HG03558 (cell line): ENCODE measurements around the gene CFAP299.

Experiments used
- ATAC-seq: cut with Tn5 transposase; IDR thresholded peaks from one replicate; pipeline ENCODE4 v1.9.1; 2021; ENCODE audit warnings: moderate number of reproducible peaks; ENCODE audit not compliant: unreplicated experiment; ENCODE audit errors: extremely low read depth

The CFAP299 gene

GRCh38 chr4:80489798-80490197 lies 154.3 kb downstream of the CFAP299 start:
- ATAC-seq, result no peak

DNA sequence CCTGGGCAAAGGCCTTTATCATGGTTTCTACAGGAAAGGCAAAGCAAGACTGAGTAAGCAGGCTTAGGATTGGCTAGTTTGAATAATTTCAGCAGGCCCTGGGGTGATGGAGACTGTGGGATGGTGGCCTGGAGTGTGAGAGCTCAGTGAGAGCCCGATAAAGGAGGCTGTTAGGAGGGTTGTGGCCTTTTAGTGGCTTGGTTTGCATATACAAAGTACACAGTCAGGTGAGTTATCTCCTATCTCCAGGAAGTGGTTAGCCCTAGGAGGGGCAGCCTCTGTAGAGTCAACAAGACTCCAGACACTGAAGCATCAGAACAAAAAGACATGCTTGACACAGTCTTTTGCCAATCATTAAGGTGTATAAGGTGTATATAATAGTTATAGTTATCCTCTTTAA lies 157.2 kb downstream of the CFAP299 start:
- no peak for ATAC-seq

GRCh38 chr4:80495865-80496264 lies 160.3 kb downstream of the CFAP299 start:
- ATAC-seq, result no peak

- no peak for ATAC-seq
These were observed 163.2 kb downstream of the CFAP299 start for GRCh38 chr4:80498725-80499124.

- ATAC-seq, result no peak
These were observed 165.1 kb downstream of the CFAP299 start for GRCh38 chr4:80500613-80501012.

DNA sequence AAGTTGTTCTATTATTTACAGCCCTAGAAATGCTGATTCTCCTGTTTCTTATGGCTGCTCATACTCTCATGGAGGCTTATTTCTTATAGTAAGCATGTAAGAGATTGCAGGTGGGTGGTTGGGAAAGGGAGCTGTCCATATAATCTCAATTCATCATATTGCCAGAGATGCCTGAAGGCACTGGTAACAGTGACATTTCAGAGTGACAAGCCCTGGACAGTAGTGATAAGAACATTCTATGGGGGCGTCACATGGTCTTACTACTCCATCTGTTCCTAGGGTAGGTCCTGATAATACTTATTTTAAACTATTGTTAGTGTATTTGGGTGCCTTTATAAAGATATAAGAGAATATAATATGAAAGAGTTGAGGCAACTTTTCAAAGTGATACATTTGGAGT lies 171.5 kb downstream of the CFAP299 start:
- no peak for ATAC-seq

DNA sequence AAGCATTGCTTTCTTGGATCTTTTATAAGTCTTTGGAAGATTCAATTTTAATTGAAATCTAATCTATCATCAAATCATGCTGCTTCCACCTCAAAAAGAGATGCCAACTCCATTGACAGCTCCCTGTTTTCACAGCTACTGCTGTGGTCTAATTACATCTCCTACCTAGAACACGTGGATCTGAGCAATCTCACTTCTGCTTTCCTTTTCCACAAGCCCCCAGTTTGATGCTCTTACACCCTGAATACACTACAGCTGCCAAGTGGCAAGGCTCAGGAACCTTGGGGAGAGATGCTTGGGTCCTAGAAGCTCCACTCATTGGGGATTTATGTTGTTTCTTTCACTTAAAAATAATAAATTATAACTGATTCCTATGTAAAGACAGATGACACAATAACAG lies 172.0 kb downstream of the CFAP299 start:
- peak; percentile 81 for ATAC-seq

DNA sequence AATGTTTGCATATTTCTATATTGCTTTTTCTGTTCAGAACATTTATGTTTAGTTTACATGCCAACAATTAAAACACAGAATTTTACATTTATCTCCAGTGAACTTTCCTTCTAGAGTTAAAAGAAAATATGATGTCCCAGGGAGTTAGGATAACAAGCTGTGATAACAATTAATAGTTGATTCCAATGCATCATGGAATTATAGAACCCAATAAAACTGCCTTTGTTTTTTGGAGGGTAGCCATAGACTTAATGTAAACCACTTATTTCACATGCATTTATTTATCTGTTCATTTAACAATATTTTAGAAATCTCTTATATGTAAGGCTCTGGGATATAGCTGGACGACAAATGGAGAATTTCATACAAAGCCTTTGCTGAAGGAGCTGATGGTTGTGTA lies 180.0 kb downstream of the CFAP299 start:
- no peak for ATAC-seq

DNA sequence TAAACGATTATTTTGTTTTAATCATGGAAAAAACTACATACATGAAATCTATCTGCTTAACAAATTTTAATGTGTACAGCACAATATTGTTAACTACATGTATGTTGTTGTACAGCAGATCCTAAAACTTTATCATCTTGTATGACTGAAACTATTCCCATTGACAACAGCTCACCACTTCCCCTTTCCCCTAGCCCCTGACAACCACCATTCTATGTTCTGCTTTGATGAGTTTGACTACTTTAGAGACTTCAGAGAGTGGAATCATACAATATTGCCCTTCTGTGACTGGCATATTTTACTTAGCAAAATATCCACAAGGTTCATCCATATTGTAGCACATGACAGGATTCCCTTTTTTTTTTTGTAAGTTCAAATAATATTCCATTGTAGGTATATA lies 185.9 kb downstream of the CFAP299 start:
- no peak for ATAC-seq

GRCh38 chr4:80526697-80527096 lies 191.2 kb downstream of the CFAP299 start:
- no peak for ATAC-seq

GRCh38 chr4:80529026-80529425 lies 193.5 kb downstream of the CFAP299 start:
- ATAC-seq, result no peak

DNA sequence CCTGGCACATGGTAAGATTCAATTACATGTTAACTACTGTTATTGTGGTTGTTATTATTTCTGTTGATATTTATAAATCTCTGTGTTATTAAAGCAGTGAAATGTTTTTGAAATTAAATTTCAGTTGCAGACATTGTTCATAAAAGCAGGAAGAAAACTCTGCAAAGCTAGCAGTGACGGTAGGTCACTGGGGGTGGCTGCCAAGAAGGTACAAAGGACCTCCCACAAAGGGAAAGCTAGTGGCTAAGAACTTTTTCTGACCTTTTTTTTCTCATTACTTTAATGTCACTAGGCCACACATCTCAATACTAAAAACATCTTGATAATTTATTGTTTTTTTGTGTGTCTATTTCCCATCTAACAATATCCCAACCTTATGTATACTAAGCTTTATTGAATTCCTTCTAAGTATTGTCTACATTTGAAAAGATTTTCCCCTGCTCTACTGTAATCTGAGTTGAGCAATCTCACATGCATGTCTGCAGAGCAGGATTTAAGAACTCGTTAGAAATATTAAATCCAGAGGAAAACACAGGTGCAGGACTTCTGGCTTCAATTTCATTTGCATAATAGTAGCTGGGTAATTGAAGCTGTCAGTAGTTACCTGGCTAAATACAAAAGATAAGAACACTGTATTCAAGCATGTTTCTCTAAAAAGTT lies 197.3 kb downstream of the CFAP299 start:
- no peak for ATAC-seq

DNA sequence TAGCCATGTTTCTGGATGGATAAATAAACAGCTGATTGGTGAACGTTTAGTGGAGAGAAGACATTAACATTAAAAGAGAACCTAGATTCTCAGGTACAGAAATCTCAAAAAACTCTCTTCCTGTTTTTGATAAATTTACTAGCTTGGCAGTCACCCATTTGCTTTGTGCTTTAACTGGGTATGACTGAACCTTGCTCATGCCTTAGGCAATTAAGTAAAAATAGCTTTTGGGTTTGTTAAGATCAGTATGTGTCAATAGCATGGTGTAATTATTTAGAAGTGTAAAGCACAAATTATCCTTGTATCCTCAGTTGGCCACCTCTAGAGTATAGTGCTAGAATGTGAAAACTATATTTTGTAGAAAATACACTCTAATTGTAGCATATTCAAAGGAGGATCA lies 200.0 kb downstream of the CFAP299 start:
- no peak for ATAC-seq

- ATAC-seq, result no peak
These were observed 202.9 kb downstream of the CFAP299 start for GRCh38 chr4:80538276-80538926.

DNA sequence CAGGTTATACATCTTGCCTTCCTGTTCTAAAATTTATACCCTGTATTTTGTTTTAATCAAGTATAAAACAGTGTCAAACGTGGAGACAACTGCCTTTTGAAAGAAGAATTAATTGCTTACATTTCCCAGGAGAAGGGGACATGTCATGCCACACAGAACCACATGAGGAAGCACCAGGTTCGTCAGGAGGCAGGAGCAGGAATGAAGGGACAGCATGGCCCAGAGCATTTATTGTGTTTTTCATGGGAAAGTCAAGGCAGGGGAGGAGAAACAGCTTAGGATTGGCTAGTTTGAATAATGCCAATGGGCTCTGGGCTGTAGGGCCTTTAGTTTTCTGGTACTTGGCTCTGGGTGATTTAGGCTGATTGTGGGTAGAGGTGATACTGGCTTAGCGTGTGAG lies 203.7 kb downstream of the CFAP299 start:
- ATAC-seq, result no peak

DNA sequence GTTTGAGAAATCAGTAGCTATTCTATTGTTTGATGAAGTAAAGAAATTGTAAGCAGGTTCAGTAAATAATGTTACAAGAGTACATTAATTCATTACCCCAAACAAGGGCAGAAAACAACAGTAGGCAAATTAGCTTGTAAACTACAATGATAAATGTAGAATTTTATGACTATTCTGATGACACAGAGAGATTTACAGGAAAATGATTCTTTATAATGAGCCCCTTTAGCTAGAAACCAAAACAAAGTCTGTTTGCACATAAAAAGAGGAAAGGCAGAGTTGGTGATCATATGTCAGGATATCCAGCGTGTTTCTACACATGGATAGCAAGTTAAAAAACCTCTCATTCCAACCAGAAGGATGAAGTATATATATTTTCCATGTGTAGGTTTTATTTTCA lies 204.8 kb downstream of the CFAP299 start:
- ATAC-seq, result no peak

DNA sequence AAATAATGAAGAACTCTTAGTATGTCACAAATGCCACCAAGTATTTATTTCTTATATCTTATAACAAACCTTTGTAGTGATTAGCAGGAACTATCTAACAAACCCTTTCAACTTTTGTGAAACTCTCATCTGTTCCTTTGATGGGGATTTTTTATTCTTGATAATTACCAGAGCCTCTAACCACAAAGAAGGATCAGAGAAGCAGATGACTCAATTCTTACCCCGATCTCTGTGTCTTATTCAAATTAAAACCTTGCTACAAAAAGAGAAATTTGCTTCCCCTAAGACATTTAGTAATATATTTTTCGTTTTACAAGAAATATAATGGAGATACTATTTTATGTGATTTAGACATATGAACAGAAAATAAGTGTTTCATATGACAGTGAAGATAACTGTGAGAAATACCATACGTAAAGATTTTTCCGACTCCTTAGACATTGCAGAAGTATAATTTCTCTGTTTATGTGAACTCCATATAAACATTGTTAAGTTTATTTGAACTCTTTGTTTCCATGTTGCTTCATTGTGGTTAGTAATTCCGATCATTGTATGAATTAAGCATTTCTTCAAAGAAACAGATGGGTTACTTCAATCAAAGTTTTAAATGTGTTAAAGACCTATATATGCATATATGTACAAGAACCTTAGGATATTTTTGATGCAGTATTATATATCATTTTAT lies 205.4 kb downstream of the CFAP299 start:
- ATAC-seq, result peak; percentile 91

DNA sequence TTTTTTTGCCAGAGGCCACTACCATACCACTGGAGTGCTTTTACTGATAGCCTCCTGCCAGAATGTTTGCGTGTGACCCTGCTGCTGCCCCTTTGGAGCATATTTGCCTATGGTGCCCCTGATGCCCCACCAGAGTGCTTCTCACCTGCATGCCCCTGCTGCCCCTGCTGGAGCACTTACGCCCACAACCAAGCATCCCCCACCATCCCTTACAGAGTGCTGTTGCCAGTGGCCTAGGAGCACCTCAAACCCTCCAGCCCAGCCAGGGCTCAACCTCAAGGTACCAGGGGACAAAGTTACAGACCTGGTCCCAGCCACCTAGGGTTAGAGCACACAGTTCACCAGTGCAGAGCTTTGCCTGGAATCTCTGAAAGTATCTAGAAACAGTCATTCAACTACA lies 207.2 kb downstream of the CFAP299 start:
- ATAC-seq, result no peak

DNA sequence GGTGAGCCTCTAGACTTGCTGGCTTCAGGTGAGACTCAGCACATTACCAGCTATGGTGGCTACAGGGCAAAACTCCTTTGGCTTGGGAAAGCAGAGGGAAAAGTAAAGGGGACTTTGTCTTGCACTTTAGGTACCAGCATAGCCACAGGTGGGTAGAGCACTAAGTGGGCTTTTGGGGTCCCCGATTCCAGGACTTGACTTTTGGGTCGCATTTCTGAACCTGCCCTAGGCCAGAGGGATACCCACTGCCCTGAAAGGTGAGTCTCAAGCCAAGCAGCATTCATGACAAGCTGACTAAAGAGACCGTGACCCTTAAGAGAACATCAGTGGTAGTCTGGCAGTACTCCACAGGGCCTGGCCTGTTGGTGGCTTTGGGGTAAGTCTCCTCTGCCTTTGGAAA lies 224.8 kb downstream of the CFAP299 start:
- ATAC-seq, result no peak

- ATAC-seq, result no peak
These were observed 230.8 kb downstream of the CFAP299 start for GRCh38 chr4:80566203-80566872.

- ATAC-seq, result no peak
These were observed 233.4 kb downstream of the CFAP299 start for GRCh38 chr4:80568891-80569290.
